Measurements from ENCODE around the gene DOC2B. TPM values are rescaled to one million over a fixed set of nuclear protein-coding genes. Genes with fewer than 3 reads are reported as not detected.

Gene DOC2B
- total and polyA plus RNA-seq, 2 donors = 2.9 to 4.4 TPM

- H3K4me1 ChIP-seq (ENCODE audit: control insufficient read depth in 2 of 2, insufficient read depth in 2 of 2, low read length in 2 of 2) = no peaks in the 10 kb centered on the region
- peaks cover 0 to 2% of the 10 kb centered on the region in 2 donors for H3K27me3 ChIP-seq (ENCODE audit: control insufficient read depth in 2 of 2, insufficient read depth in 1 of 2, low read length in 1 of 2)
- no peak overlapping the region for H3K27ac ChIP-seq (ENCODE audit: low read depth in 1 of 2, low read length in 1 of 2)
- H3K4me3 ChIP-seq (ENCODE audit: low read length in 2 of 2) = no peak overlapping the region
- 91% methylated on average over 12 of the region's 12 CpGs for WGBS
- H3K36me3 ChIP-seq (ENCODE audit: control insufficient read depth in 2 of 2, insufficient read depth in 2 of 2, low read length in 1 of 2) = no peaks in the 10 kb centered on the region
- DNase-seq (ENCODE audit: low read depth in 6 of 9, low spot score in 9 of 9) = no peak
- no peaks in the 10 kb centered on the region for H3K9me3 ChIP-seq (ENCODE audit: control insufficient read depth in 2 of 2, insufficient read depth in 1 of 2, low read length in 1 of 2)
These were observed 28.5 kb downstream of the DOC2B start for GRCh38 chr17:152860-153420.

GRCh38 chr17:151886-152859 lies 29.3 kb downstream of the DOC2B start:
- Histone ChIP-seq H3K27ac (ENCODE audit: low read depth in 1 of 2, low read length in 1 of 2) (no peak overlapping the region), H3K4me3 (ENCODE audit: low read length in 2 of 2) (no peak overlapping the region), H3K9me3 (ENCODE audit: control insufficient read depth in 2 of 2, insufficient read depth in 1 of 2, low read length in 1 of 2) (no peaks in the 10 kb centered on the region), H3K27me3 (ENCODE audit: control insufficient read depth in 2 of 2, insufficient read depth in 1 of 2, low read length in 1 of 2) (peaks cover 2% of the 10 kb centered on the region in 2 donors), H3K36me3 (ENCODE audit: control insufficient read depth in 2 of 2, insufficient read depth in 2 of 2, low read length in 1 of 2) (no peaks in the 10 kb centered on the region), H3K4me1 (ENCODE audit: control insufficient read depth in 2 of 2, insufficient read depth in 2 of 2, low read length in 2 of 2) (no peaks in the 10 kb centered on the region)
- no peak for DNase-seq (ENCODE audit: low read depth in 6 of 9, low spot score in 9 of 9)
- WGBS = 92% methylated on average over 26 of the region's 26 CpGs

GRCh38 chr17:151004-151403 lies 30.4 kb downstream of the DOC2B start:
- Histone ChIP-seq H3K27ac (ENCODE audit: low read depth in 1 of 2, low read length in 1 of 2) (no peak overlapping the region), H3K27me3 (ENCODE audit: control insufficient read depth in 2 of 2, insufficient read depth in 1 of 2, low read length in 1 of 2) (peaks cover 2% of the 10 kb centered on the region in 2 donors), H3K4me3 (ENCODE audit: low read length in 2 of 2) (no peak overlapping the region), H3K9me3 (ENCODE audit: control insufficient read depth in 2 of 2, insufficient read depth in 1 of 2, low read length in 1 of 2) (no peaks in the 10 kb centered on the region), H3K36me3 (ENCODE audit: control insufficient read depth in 2 of 2, insufficient read depth in 2 of 2, low read length in 1 of 2) (no peaks in the 10 kb centered on the region), H3K4me1 (ENCODE audit: control insufficient read depth in 2 of 2, insufficient read depth in 2 of 2, low read length in 2 of 2) (no peaks in the 10 kb centered on the region)
- WGBS = 94% methylated on average over 2 of the region's 2 CpGs
- DNase-seq (ENCODE audit: low read depth in 6 of 9, low spot score in 9 of 9) = no peak

- H3K4me3 ChIP-seq (ENCODE audit: low read length in 2 of 2) = no peak overlapping the region
- no peak overlapping the region for H3K27ac ChIP-seq (ENCODE audit: low read depth in 1 of 2, low read length in 1 of 2)
- no peak for DNase-seq (ENCODE audit: low read depth in 6 of 9, low spot score in 9 of 9)
- H3K27me3 ChIP-seq (ENCODE audit: control insufficient read depth in 2 of 2, insufficient read depth in 1 of 2, low read length in 1 of 2) = peaks cover 2% of the 10 kb centered on the region in 2 donors
- H3K4me1 ChIP-seq (ENCODE audit: control insufficient read depth in 2 of 2, insufficient read depth in 2 of 2, low read length in 2 of 2) = no peaks in the 10 kb centered on the region
- H3K36me3 ChIP-seq (ENCODE audit: control insufficient read depth in 2 of 2, insufficient read depth in 2 of 2, low read length in 1 of 2) = no peaks in the 10 kb centered on the region
- no peaks in the 10 kb centered on the region for H3K9me3 ChIP-seq (ENCODE audit: control insufficient read depth in 2 of 2, insufficient read depth in 1 of 2, low read length in 1 of 2)
- 90% methylated on average over 9 of the region's 9 CpGs for WGBS
These were observed 31.4 kb downstream of the DOC2B start for GRCh38 chr17:149897-150584.

- Histone ChIP-seq H3K4me1 (ENCODE audit: control insufficient read depth in 2 of 2, insufficient read depth in 2 of 2, low read length in 2 of 2) (no peaks in the 10 kb centered on the region), H3K9me3 (ENCODE audit: control insufficient read depth in 2 of 2, insufficient read depth in 1 of 2, low read length in 1 of 2) (no peaks in the 10 kb centered on the region), H3K36me3 (ENCODE audit: control insufficient read depth in 2 of 2, insufficient read depth in 2 of 2, low read length in 1 of 2) (no peaks in the 10 kb centered on the region), H3K4me3 (ENCODE audit: low read length in 2 of 2) (no peak overlapping the region), H3K27me3 (ENCODE audit: control insufficient read depth in 2 of 2, insufficient read depth in 1 of 2, low read length in 1 of 2) (peaks cover 2 to 4% of the 10 kb centered on the region in 2 donors), H3K27ac (ENCODE audit: low read depth in 1 of 2, low read length in 1 of 2) (no peak overlapping the region)
- no peak for DNase-seq (ENCODE audit: low read depth in 6 of 9, low spot score in 9 of 9)
- 91% methylated on average over 7 of the region's 7 CpGs for WGBS
These were observed 32.2 kb downstream of the DOC2B start for GRCh38 chr17:149231-149630.

GRCh38 chr17:148757-149156 lies 32.7 kb downstream of the DOC2B start:
- Histone ChIP-seq H3K4me1 (ENCODE audit: control insufficient read depth in 2 of 2, insufficient read depth in 2 of 2, low read length in 2 of 2) (no peaks in the 10 kb centered on the region), H3K36me3 (ENCODE audit: control insufficient read depth in 2 of 2, insufficient read depth in 2 of 2, low read length in 1 of 2) (no peaks in the 10 kb centered on the region), H3K4me3 (ENCODE audit: low read length in 2 of 2) (no peak overlapping the region), H3K27ac (ENCODE audit: low read depth in 1 of 2, low read length in 1 of 2) (no peak overlapping the region), H3K9me3 (ENCODE audit: control insufficient read depth in 2 of 2, insufficient read depth in 1 of 2, low read length in 1 of 2) (no peaks in the 10 kb centered on the region), H3K27me3 (ENCODE audit: control insufficient read depth in 2 of 2, insufficient read depth in 1 of 2, low read length in 1 of 2) (peaks cover 2 to 4% of the 10 kb centered on the region in 2 donors)
- 93% methylated on average over 11 of the region's 11 CpGs for WGBS
- DNase-seq (ENCODE audit: low read depth in 6 of 9, low spot score in 9 of 9) = no peak

GRCh38 chr17:147796-148740 lies 33.4 kb downstream of the DOC2B start:
- WGBS = 95% methylated on average over 17 of the region's 17 CpGs
- peaks cover 8 to 11% of the 10 kb centered on the region in 2 donors for H3K27me3 ChIP-seq (ENCODE audit: control insufficient read depth in 2 of 2, insufficient read depth in 1 of 2, low read length in 1 of 2)
- H3K9me3 ChIP-seq (ENCODE audit: control insufficient read depth in 2 of 2, insufficient read depth in 1 of 2, low read length in 1 of 2) = no peaks in the 10 kb centered on the region
- H3K4me3 ChIP-seq (ENCODE audit: low read length in 2 of 2) = no peak overlapping the region
- no peak overlapping the region for H3K27ac ChIP-seq (ENCODE audit: low read depth in 1 of 2, low read length in 1 of 2)
- DNase-seq (ENCODE audit: low read depth in 6 of 9, low spot score in 9 of 9) = no peak
- H3K4me1 ChIP-seq (ENCODE audit: control insufficient read depth in 2 of 2, insufficient read depth in 2 of 2, low read length in 2 of 2) = no peaks in the 10 kb centered on the region
- H3K36me3 ChIP-seq (ENCODE audit: control insufficient read depth in 2 of 2, insufficient read depth in 2 of 2, low read length in 1 of 2) = no peaks in the 10 kb centered on the region

GRCh38 chr17:146983-147761 lies 34.3 kb downstream of the DOC2B start:
- Histone ChIP-seq H3K27me3 (ENCODE audit: control insufficient read depth in 2 of 2, insufficient read depth in 1 of 2, low read length in 1 of 2) (peaks cover 8 to 17% of the 10 kb centered on the region in 2 donors), H3K36me3 (ENCODE audit: control insufficient read depth in 2 of 2, insufficient read depth in 2 of 2, low read length in 1 of 2) (no peaks in the 10 kb centered on the region), H3K9me3 (ENCODE audit: control insufficient read depth in 2 of 2, insufficient read depth in 1 of 2, low read length in 1 of 2) (no peaks in the 10 kb centered on the region), H3K4me3 (ENCODE audit: low read length in 2 of 2) (no peak overlapping the region), H3K27ac (ENCODE audit: low read depth in 1 of 2, low read length in 1 of 2) (no peak overlapping the region), H3K4me1 (ENCODE audit: control insufficient read depth in 2 of 2, insufficient read depth in 2 of 2, low read length in 2 of 2) (no peaks in the 10 kb centered on the region)
- no peak for DNase-seq (ENCODE audit: low read depth in 6 of 9, low spot score in 9 of 9)
- WGBS = 94% methylated on average over 27 of the region's 27 CpGs

All from thymus (tissue), 11 donors.